GM10248 (cell line): ENCODE measurements around the gene LARP4.

Source experiments
- CTCF ChIA-PET: fragments of 300-600 bp; sonication (Branson Sonifier 250); formaldehyde crosslinking; extraction: SDS; loops from one replicate; lab custom pipeline; 2021; ENCODE audit warnings: antibody characterized with exemption; lab: Yijun Ruan, JAX
- POLR2A ChIA-PET: fragments of 350-650 bp; sonication (Branson Sonifier 250); formaldehyde crosslinking; extraction: SDS; loops from one replicate; lab custom pipeline; 2020; ENCODE audit warnings: antibody characterized with exemption; lab: Yijun Ruan, JAX
- DNase-seq: peaks from one replicate; pipeline ENCODE4 v3.0.0; 2012; ENCODE audit errors: extremely low spot score
- CTCF ChIP-seq: IDR thresholded peaks from 2 replicates; pipeline ENCODE4 v1.5.1; 2012; ENCODE audit warnings: mild to moderate bottlenecking, low read depth; ENCODE audit errors: extremely low read depth, missing control alignments, control extremely low read depth

The LARP4 gene

GRCh38 chr12:50508970-50509663 is 108.4 kb downstream of the LARP4 start:
- CTCF ChIA-PET: interaction anchor here (0.9 to 7.7 kb wide), 13 partner anchors 10 to 832 kb away, joined by 3 to 75 read pairs (median 4); no protein-coding TSS in a partner anchor
- no peak for DNase-seq
- POLR2A ChIA-PET: interaction anchor here (1.1 kb wide), 1 partner anchor 575 kb away, joined by 3 read pairs; no protein-coding TSS in a partner anchor
- TF ChIP-seq CTCF: no peak

- ChIA-PET CTCF (interaction anchor here (0.7 to 1.2 kb wide), 2 partner anchors 9 to 11 kb away, joined by 3 to 5 read pairs; partner anchors contain the start of gene DIP2B), POLR2A (interaction anchor here (1.3 kb wide), 1 partner anchor 24 kb away, joined by 3 read pairs; no protein-coding TSS in a partner anchor)
- no peak for TF ChIP-seq CTCF
- no peak for DNase-seq
These were observed 114.0 kb downstream of the LARP4 start for GRCh38 chr12:50514526-50515276.

GRCh38 chr12:50515587-50515986 is 114.9 kb downstream of the LARP4 start:
- CTCF ChIA-PET: interaction anchor here (7.2 kb wide), 1 partner anchor 8 kb away, joined by 75 read pairs; the partner anchor contains the start of gene DIP2B
- TF ChIP-seq CTCF: no peak
- POLR2A ChIA-PET: interaction anchor here (0.7 to 1.3 kb wide), 2 partner anchors 23 to 567 kb away, joined by 3 to 5 read pairs; no protein-coding TSS in a partner anchor
- DNase-seq: no peak

GRCh38 chr12:50517421-50518048 is 116.8 kb downstream of the LARP4 start:
- POLR2A ChIA-PET: no interaction called here
- DNase-seq: peak; percentile 68
- CTCF ChIA-PET: interaction anchor here (0.7 to 7.2 kb wide), 7 partner anchors 10 to 121 kb away, joined by 3 to 75 read pairs (median 3); partner anchors contain the start of gene DIP2B
- no peak for TF ChIP-seq CTCF

- ChIA-PET CTCF (interaction anchor here (0.7 to 7.2 kb wide), 7 partner anchors 11 to 120 kb away, joined by 3 to 75 read pairs (median 3); partner anchors contain the start of gene DIP2B), POLR2A (interaction anchor here (0.6 kb wide), 1 partner anchor 402 kb away, joined by 3 read pairs; no protein-coding TSS in a partner anchor)
- no peak for TF ChIP-seq CTCF
- no peak for DNase-seq
These were observed 117.4 kb downstream of the LARP4 start for GRCh38 chr12:50518090-50518489.
